Keratinocyte (primary cell): ENCODE data around the gene SLC39A10. TPM values are rescaled to one million over a fixed set of nuclear protein-coding genes. Genes with fewer than 3 reads are reported as not detected.

Source experiments
- DNase-seq: peaks from one replicate; pipeline ENCODE4 v3.0.0-alpha.2; 2011; ENCODE audit warnings: low read depth, missing footprints, low spot score
- FAIRE-seq: peaks from 2 replicates; lab custom pipeline; 2011; peaks lifted over from hg19 to GRCh38; lab: Jason Lieb, UNC
- H2AFZ ChIP-seq: 2 replicates; pipeline ENCODE4 v1.6.0; 2012; ENCODE audit warnings: low read length, control low read depth, inconsistent platforms; ENCODE audit not compliant: control insufficient read depth
- H3K27ac ChIP-seq: 2 replicates; pipeline ENCODE4 v1.5.1; 2011; ENCODE audit warnings: low read length; ENCODE audit not compliant: control insufficient read depth, insufficient read depth
- H3K27me3 ChIP-seq: 3 replicates; pipeline ENCODE4 v1.6.0; 2011; ENCODE audit warnings: low read length; ENCODE audit not compliant: control insufficient read depth, insufficient read depth; ENCODE audit errors: extremely low read depth
- H3K36me3 ChIP-seq, 2 experiments: 2 replicates in 1 of 2; 3 replicates in 1 of 2; pipeline ENCODE4 v1.5.1; 2011; ENCODE audit warnings: low read length in 2 of 2, mild to moderate bottlenecking in 1 of 2; ENCODE audit not compliant: control insufficient read depth in 2 of 2, insufficient read depth in 2 of 2; ENCODE audit errors: extremely low read depth in 1 of 2
- H3K4me1 ChIP-seq: 3 replicates; pipeline ENCODE4 v1.5.1; 2011; ENCODE audit warnings: low read length; ENCODE audit not compliant: control insufficient read depth, insufficient read depth; ENCODE audit errors: extremely low read depth
- H3K4me2 ChIP-seq: 3 replicates; pipeline ENCODE4 v1.6.0; 2011; ENCODE audit warnings: low read depth, low read length; ENCODE audit not compliant: control insufficient read depth, insufficient read depth; ENCODE audit errors: extremely low read depth
- H3K4me3 ChIP-seq, 3 experiments: fragments of 200-600 bp in 1 of 3; sonication (generic) in 1 of 3; 2 replicates in 2 of 3; 3 replicates in 1 of 3; pipeline ENCODE4 v1.5.1; 2011 to 2016; ENCODE audit warnings: low read length in 3 of 3, mild to moderate bottlenecking in 3 of 3, control low read depth in 2 of 3, inconsistent platforms in 1 of 3, low read depth in 1 of 3, mixed read lengths in 1 of 3, mixed run types in 1 of 3, moderate library complexity in 1 of 3; ENCODE audit not compliant: control insufficient read depth in 2 of 3, insufficient read depth in 2 of 3; ENCODE audit errors: extremely low read depth in 1 of 3
- H3K79me2 ChIP-seq: 2 replicates; pipeline ENCODE4 v1.6.0; 2012; ENCODE audit warnings: low read length; ENCODE audit not compliant: control insufficient read depth, insufficient read depth
- H3K9ac ChIP-seq: 3 replicates; pipeline ENCODE4 v1.6.0; 2011; ENCODE audit warnings: low read length; ENCODE audit not compliant: control insufficient read depth, insufficient read depth; ENCODE audit errors: extremely low read depth
- H3K9me1 ChIP-seq: 3 replicates; pipeline ENCODE4 v1.6.0; 2011; ENCODE audit warnings: low read length; ENCODE audit not compliant: control insufficient read depth, insufficient read depth; ENCODE audit errors: extremely low read depth
- H3K9me3 ChIP-seq: 2 replicates; pipeline ENCODE4 v1.5.1; 2012; ENCODE audit warnings: low read depth, low read length; ENCODE audit not compliant: control insufficient read depth
- H4K20me1 ChIP-seq: 3 replicates; pipeline ENCODE4 v1.6.0; 2011; ENCODE audit warnings: low read length; ENCODE audit not compliant: control insufficient read depth, insufficient read depth; ENCODE audit errors: extremely low read depth
- EZH2 ChIP-seq: IDR thresholded peaks from one replicate; pipeline ENCODE4 v1.6.1; 2012; ENCODE audit warnings: inconsistent platforms, mild to moderate bottlenecking, low read length, moderate library complexity
- dilution Hi-C: fragments of 300-500 bp; cut with MboI; formaldehyde crosslinking; loops from one replicate; pipeline ENCODE4 v1.7.0; 2020; ENCODE audit warnings: low sequenced_read_pairs; ENCODE audit not compliant: extremely low pct_ligation_motif_present
- polyA plus RNA-seq, 5 experiments: library from polyadenylated mRNA; depleted of rRNA in 3 of 5; stranded (reverse) in 3 of 5; stranded (forward) in 1 of 5; unstranded in 1 of 5; fragments of >200 nt; gene quantifications; 1 replicate in 1 of 5; 2 replicates in 3 of 5; 3 replicates in 1 of 5; pipeline versions ENCODE4 v1.2.1 to v1.2.3, GENCODE V29; 2011 to 2012; ENCODE audit warnings: missing spikeins in 2 of 5, low read depth in 1 of 5, low replicate concordance in 1 of 5
- TF ChIP-seq, protein P1 (sequence below), 3 experiments: IDR thresholded peaks in 1 of 3; conservative IDR thresholded peaks in 1 of 3; optimal IDR thresholded peaks in 1 of 3; 2 replicates in 2 of 3; 3 replicates in 1 of 3; pipeline versions ENCODE3 to v1.5.1; 2011; ENCODE audit warnings: low read length in 3 of 3, mild to moderate bottlenecking in 3 of 3, moderate library complexity in 2 of 3, control low read depth in 1 of 3, inconsistent platforms in 1 of 3; ENCODE audit not compliant: insufficient read depth in 2 of 3; ENCODE audit errors: extremely low read depth in 1 of 3

The SLC39A10 gene
- polyA plus RNA-seq, 1 donor (not counting 4 experiments of a cell fraction or from before 2014, with no cell fraction given): 19.4 TPM

DNA sequence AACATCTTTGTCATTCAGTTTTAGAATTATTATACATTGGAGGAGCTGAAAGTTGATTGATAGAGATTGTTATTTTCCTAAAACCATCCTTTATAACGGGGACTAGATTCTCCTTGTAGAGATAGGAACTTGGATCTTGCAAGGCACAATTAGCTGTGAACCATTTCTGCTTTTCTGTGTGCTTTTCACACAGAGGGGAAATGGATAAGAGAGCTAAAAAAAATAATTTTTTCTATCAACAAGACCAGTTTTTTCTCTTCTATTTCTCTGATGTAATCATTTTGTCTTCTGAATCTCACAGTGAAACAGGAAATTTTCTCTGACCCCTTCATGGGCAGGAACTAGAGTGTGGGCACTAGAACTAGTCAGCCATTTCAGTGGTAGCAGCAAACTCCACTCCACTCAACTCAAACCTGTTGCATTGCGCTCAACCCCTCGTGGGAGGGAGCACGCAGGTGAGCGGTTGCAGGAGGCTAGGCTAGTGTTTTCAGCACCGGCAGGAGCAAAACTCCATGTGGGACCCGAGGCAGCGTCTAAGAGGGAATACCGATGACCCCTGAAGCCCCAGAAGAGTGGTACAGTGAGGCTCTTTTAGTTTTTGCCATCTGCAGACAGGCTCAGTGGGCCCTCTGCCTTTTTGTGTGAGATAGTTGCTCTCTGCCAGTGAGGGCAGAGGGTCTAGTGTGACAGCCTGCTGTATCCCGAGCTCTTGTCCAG, 24.0 kb upstream of the SLC39A10 start:
- H3K9me3 ChIP-seq: no peaks in the 10 kb centered on the region
- TF ChIP-seq, protein P1, sequence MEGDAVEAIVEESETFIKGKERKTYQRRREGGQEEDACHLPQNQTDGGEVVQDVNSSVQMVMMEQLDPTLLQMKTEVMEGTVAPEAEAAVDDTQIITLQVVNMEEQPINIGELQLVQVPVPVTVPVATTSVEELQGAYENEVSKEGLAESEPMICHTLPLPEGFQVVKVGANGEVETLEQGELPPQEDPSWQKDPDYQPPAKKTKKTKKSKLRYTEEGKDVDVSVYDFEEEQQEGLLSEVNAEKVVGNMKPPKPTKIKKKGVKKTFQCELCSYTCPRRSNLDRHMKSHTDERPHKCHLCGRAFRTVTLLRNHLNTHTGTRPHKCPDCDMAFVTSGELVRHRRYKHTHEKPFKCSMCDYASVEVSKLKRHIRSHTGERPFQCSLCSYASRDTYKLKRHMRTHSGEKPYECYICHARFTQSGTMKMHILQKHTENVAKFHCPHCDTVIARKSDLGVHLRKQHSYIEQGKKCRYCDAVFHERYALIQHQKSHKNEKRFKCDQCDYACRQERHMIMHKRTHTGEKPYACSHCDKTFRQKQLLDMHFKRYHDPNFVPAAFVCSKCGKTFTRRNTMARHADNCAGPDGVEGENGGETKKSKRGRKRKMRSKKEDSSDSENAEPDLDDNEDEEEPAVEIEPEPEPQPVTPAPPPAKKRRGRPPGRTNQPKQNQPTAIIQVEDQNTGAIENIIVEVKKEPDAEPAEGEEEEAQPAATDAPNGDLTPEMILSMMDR (optimal IDR thresholded peaks at IDR 0.05 in 1 of 3, IDR thresholded peaks at IDR 0.05 in 1 of 3, conservative IDR thresholded peaks at IDR 0.05 in 1 of 3; ENCODE audit: extremely low read depth in 1 of 3, insufficient read depth in 2 of 3, low read length in 3 of 3): no peak
- TF ChIP-seq EZH2: no peak
- no peak overlapping the region for H3K27ac ChIP-seq
- DNase-seq (no peak), FAIRE-seq (no peak)
- no peaks in the 10 kb centered on the region for H3K79me2 ChIP-seq
- H3K27me3 ChIP-seq: no peaks in the 10 kb centered on the region
- no peaks in the 10 kb centered on the region for H3K9me1 ChIP-seq
- H3K9ac ChIP-seq: no peak overlapping the region
- no peak overlapping the region for H3K4me3 ChIP-seq
- no peaks in the 10 kb centered on the region for H4K20me1 ChIP-seq
- H3K4me2 ChIP-seq: no peak overlapping the region
- H3K36me3 ChIP-seq: no peaks in the 10 kb centered on the region
- H3K4me1 ChIP-seq: peaks cover 5% of the 10 kb centered on the region
- no peak overlapping the region for H2AFZ ChIP-seq
- dilution Hi-C loops: no loop called here

GRCh38 chr2:195633573-195633870, 23.5 kb upstream of the SLC39A10 start:
- TF ChIP-seq EZH2: no peak
- TF ChIP-seq, protein P1 (optimal IDR thresholded peaks at IDR 0.05 in 1 of 3, IDR thresholded peaks at IDR 0.05 in 1 of 3, conservative IDR thresholded peaks at IDR 0.05 in 1 of 3; ENCODE audit: extremely low read depth in 1 of 3, insufficient read depth in 2 of 3, low read length in 3 of 3): no peak
- FAIRE-seq: no peak
- Histone ChIP-seq H3K79me2 (no peaks in the 10 kb centered on the region), H3K4me3 (no peak overlapping the region), H3K9me1 (no peaks in the 10 kb centered on the region), H3K4me2 (no peak overlapping the region), H3K9ac (no peak overlapping the region), H3K36me3 (no peaks in the 10 kb centered on the region), H4K20me1 (no peaks in the 10 kb centered on the region), H3K27ac (no peak overlapping the region), H3K9me3 (no peaks in the 10 kb centered on the region), H3K27me3 (no peaks in the 10 kb centered on the region), H3K4me1 (peaks cover 5% of the 10 kb centered on the region), H2AFZ (no peak overlapping the region)
- dilution Hi-C loops: no loop called here
- no peak for DNase-seq
